SU-DHL-6 (cell line): ENCODE data around the gene ETFRF1.
A peak's percentile ranks its signal among the peaks of the same experiment; 100 is the strongest.

Source experiments
- H2AFZ ChIP-seq: fragments of 200-600 bp; sonication (generic); 2 replicates; pipeline ENCODE4 v1.6.1; 2014; ENCODE audit warnings: low read depth, mild to moderate bottlenecking, moderate library complexity, mixed read lengths, antibody characterized with exemption, low read length; ENCODE audit not compliant: severe bottlenecking
- H3F3A ChIP-seq: fragments of 200-600 bp; shearing (Covaris generic); 2 replicates; pipeline ENCODE4 v1.6.0; 2016; ENCODE audit warnings: antibody characterized with exemption, mild to moderate bottlenecking; ENCODE audit not compliant: insufficient read depth
- H3K27ac ChIP-seq: fragments of 200-600 bp; sonication (generic); 2 replicates; pipeline ENCODE4 v1.5.1; 2016; ENCODE audit warnings: low read depth, mild to moderate bottlenecking, low read length, moderate library complexity, mixed read lengths
- H3K27me3 ChIP-seq: fragments of 200-600 bp; sonication (generic), shearing (Covaris generic); 2 replicates; pipeline ENCODE4 v1.6.0; 2014; ENCODE audit warnings: mild to moderate bottlenecking, low read length
- H3K36me3 ChIP-seq: fragments of 200-600 bp; sonication (generic); 2 replicates; pipeline ENCODE4 v1.6.1; 2014; ENCODE audit warnings: mild to moderate bottlenecking, low read length, mixed read lengths
- H3K4me2 ChIP-seq: fragments of 300-600, 200-600 bp; shearing (Covaris generic), sonication (generic); 2 replicates; pipeline ENCODE4 v1.6.0; 2014; ENCODE audit warnings: low read length, low read depth, mild to moderate bottlenecking; ENCODE audit not compliant: poor library complexity, severe bottlenecking
- H3K4me3 ChIP-seq: fragments of 200-600 bp; sonication (generic); 2 replicates; pipeline ENCODE4 v1.5.1; 2014; ENCODE audit warnings: antibody characterized with exemption, low read length, mild to moderate bottlenecking, mixed read lengths; ENCODE audit not compliant: insufficient read depth, poor library complexity, severe bottlenecking
- H3K79me2 ChIP-seq: fragments of 200-600 bp; sonication (generic); 2 replicates; pipeline ENCODE4 v1.6.1; 2014; ENCODE audit warnings: mild to moderate bottlenecking, low read length, moderate library complexity; ENCODE audit not compliant: insufficient read depth
- H3K9ac ChIP-seq: fragments of 200-600 bp; sonication (generic); 2 replicates; pipeline ENCODE4 v1.7.0; 2014; ENCODE audit warnings: mild to moderate bottlenecking, low read length
- H3K9me2 ChIP-seq: fragments of 200-600 bp; sonication (generic); replicated peaks from 2 replicates; pipeline ENCODE4 v1.6.1; 2014; ENCODE audit warnings: low read length; ENCODE audit not compliant: insufficient read depth
- H3K9me3 ChIP-seq: fragments of 200-600 bp; sonication (generic); 2 replicates; pipeline ENCODE4 v1.6.1; 2014; ENCODE audit warnings: low read length, mixed read lengths; ENCODE audit not compliant: insufficient read depth
- H4K20me1 ChIP-seq: fragments of 200-600 bp; sonication (generic); 2 replicates; pipeline ENCODE4 v1.6.1; 2014; ENCODE audit warnings: low read depth, mild to moderate bottlenecking, antibody characterized with exemption, low read length, moderate library complexity, mixed read lengths
- EZH2phosphoT487 ChIP-seq: fragments of 200-600 bp; sonication (generic), shearing (Covaris generic); conservative IDR thresholded peaks from 2 replicates; pipeline ENCODE4 v1.6.1; 2018; ENCODE audit warnings: mild to moderate bottlenecking, antibody characterized with exemption, low read length, moderate library complexity, mixed read lengths
- TF ChIP-seq, protein P1 (sequence below): fragments of 200-600 bp; sonication (generic); IDR thresholded peaks from one replicate; pipeline ENCODE4 v1.5.1; 2017; ENCODE audit warnings: antibody characterized with exemption, mild to moderate bottlenecking, low read length, moderate library complexity; ENCODE audit not compliant: insufficient read depth, poor library complexity, severe bottlenecking

The ETFRF1 gene

GRCh38 chr12:25250744-25251730 lies 56.0 kb downstream of the ETFRF1 start, which contains the start of gene KRAS:
TSS of gene KRAS (minus strand) at chr12:25250929.
- peak within 1 kb of the TSS; percentile 30; the same call in 1 of the 2 replicates for H3K27ac ChIP-seq
- H3K9me3 ChIP-seq = no peaks in the 10 kb centered on the region
- H3K9ac ChIP-seq = peak within 1 kb of the TSS; percentile 70
- no peaks in the 10 kb centered on the region for H4K20me1 ChIP-seq
- H3K9me2 ChIP-seq = no peaks in the 10 kb centered on the region
- H3K4me2 ChIP-seq = peak within 1 kb of the TSS; percentile 64
- no peaks in the 10 kb centered on the region for H3K36me3 ChIP-seq
- H2AFZ ChIP-seq = peak within 1 kb of the TSS; percentile 93
- peak within 1 kb of the TSS; percentile 84 for H3K4me3 ChIP-seq
- H3K79me2 ChIP-seq = peaks cover 37% of the 10 kb centered on the region
- no peaks in the 10 kb centered on the region for H3K27me3 ChIP-seq
- H3F3A ChIP-seq = peaks cover 8% of the 10 kb centered on the region; the same call in 1 of the 2 replicates
- TF ChIP-seq, protein P1, sequence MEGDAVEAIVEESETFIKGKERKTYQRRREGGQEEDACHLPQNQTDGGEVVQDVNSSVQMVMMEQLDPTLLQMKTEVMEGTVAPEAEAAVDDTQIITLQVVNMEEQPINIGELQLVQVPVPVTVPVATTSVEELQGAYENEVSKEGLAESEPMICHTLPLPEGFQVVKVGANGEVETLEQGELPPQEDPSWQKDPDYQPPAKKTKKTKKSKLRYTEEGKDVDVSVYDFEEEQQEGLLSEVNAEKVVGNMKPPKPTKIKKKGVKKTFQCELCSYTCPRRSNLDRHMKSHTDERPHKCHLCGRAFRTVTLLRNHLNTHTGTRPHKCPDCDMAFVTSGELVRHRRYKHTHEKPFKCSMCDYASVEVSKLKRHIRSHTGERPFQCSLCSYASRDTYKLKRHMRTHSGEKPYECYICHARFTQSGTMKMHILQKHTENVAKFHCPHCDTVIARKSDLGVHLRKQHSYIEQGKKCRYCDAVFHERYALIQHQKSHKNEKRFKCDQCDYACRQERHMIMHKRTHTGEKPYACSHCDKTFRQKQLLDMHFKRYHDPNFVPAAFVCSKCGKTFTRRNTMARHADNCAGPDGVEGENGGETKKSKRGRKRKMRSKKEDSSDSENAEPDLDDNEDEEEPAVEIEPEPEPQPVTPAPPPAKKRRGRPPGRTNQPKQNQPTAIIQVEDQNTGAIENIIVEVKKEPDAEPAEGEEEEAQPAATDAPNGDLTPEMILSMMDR = no peak
- TF ChIP-seq EZH2phosphoT487 = no peak

- Histone ChIP-seq H3K27ac (no peak overlapping the region), H2AFZ (peak overlapping the region; percentile 93), H3F3A (peaks cover 8% of the 10 kb centered on the region; the same call in 1 of the 2 replicates), H3K36me3 (no peaks in the 10 kb centered on the region), H4K20me1 (no peaks in the 10 kb centered on the region), H3K4me3 (peak overlapping the region; percentile 84), H3K4me2 (peak overlapping the region; percentile 60), H3K9me2 (no peaks in the 10 kb centered on the region), H3K9me3 (no peaks in the 10 kb centered on the region), H3K27me3 (no peaks in the 10 kb centered on the region), H3K9ac (peak overlapping the region; percentile 70), H3K79me2 (peaks cover 33% of the 10 kb centered on the region)
- TF ChIP-seq EZH2phosphoT487 = no peak
- TF ChIP-seq, protein P1 = no peak
These were observed 56.7 kb downstream of the ETFRF1 start for GRCh38 chr12:25251769-25252168.

DNA sequence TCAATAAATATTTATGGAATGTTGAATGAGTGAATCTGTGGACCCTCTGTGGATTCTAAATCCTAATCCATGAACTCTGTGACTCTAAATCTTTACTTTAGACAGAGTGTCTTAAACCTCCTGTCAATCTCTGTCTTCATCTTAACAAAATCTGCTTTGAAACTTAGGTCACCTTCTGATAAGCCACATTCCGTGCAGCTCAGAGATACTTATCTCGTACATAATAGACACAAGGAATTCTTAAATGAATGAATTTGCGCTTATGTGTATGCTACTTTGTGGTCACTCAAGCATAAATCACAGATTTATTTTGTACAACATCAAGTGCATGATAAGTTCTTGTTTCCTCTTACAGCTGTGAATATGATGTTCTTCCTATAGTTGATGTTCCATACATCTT lies 57.9 kb downstream of the ETFRF1 start:
- H3K9me2 ChIP-seq = no peaks in the 10 kb centered on the region
- peaks cover 23% of the 10 kb centered on the region for H3K79me2 ChIP-seq
- no peaks in the 10 kb centered on the region for H3K27me3 ChIP-seq
- H3K36me3 ChIP-seq = no peaks in the 10 kb centered on the region
- H3K4me2 ChIP-seq = no peak overlapping the region
- H3K4me3 ChIP-seq = no peak overlapping the region
- no peak overlapping the region for H3K27ac ChIP-seq
- no peak overlapping the region for H3K9ac ChIP-seq
- H3K9me3 ChIP-seq = no peaks in the 10 kb centered on the region
- peaks cover 8% of the 10 kb centered on the region; the same call in 1 of the 2 replicates for H3F3A ChIP-seq
- H4K20me1 ChIP-seq = no peaks in the 10 kb centered on the region
- no peak overlapping the region for H2AFZ ChIP-seq
- TF ChIP-seq EZH2phosphoT487 = no peak
- TF ChIP-seq, protein P1 = no peak
